Measurements from ENCODE around the gene C14orf132.

Gene C14orf132

DNA sequence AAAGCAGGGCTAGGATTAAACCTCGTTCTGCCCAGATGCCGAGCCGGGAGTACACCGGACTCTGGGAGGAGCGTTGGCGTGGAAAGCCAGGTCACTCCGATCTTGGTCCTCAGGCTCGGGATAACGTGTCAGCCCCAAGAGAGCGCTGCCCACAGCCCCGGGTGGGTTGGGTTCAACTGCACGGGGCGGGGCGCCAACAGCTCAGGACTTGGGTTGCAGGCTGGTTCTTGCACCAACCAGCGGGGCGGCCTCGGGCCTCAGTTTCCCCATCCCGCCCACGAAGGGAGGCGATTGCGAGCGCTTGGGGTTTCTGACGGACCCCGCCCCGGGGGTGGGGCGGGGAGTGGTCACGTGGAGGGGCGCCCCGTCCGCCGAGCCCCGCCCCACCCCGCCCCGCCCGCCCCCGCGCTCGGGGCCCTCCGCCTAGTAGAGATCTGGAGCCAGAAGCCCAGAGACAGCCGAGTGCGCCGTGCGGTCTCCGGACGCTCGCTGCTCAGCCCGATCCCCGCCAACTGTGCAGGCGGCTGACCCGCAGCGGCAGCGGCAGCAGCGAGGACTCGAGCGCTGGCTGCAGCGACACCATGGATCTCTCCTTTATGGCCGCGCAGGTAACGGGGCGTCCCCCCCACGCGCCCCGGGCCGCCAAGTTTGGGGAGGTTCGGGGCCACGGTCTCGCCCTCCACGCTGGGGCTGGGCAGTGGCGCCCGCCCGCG lies at the start of gene C14orf132:
Gene C14orf132 (plus strand): TSS at position 443 of the 713 bp plus-strand sequence. CDS start 139 bp downstream, at position 582.
- DNase-seq (ENCODE audit: low read depth), result peak; percentile 14
- TF ChIP-seq CTCF (IDR thresholded peaks at IDR 0.05; ENCODE audit: insufficient read depth, low read depth, low read length, missing control alignments), result no peak
- H3K4me3 ChIP-seq (ENCODE audit: low read length), result peak within 1 kb of the TSS; percentile 41

DNA sequence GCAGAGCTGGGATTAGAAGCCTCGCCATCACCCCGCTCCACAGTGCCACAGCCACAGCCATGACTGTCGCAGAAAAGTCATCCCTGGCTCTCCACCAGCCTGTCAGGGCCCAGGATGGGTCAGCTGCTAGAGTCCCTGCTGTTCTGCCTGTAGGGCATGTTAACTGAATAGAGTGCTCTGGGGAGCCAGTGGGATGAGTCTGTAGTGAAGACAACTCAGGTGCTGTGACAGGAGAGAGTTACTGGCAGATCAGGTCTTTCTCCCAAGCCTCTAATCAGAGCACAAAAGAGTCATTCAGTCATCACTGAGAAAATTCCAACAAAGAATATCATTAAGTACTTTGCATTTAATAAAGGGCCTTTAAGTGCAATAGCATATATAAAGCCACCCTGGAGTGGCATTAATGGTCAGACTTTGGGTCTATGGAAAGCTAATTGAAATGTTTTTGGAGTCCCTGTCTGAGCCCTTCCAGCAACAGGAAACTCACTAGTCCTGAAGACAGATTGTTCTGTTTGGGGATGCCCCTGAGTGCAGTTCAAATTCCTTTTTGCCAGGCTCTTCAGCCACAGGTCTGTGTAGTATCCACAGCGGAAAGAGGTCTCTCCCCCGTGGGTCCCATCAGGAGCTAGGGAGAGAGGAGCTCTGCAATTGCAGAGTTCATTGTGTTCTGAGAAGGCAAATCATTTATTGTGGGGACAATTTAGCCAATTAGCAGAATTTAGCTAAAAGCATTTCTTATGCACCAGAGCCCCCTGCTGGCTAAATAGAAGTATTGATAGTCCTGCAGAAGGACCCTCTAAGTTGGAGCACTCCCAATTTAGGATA lies 45.2 kb upstream of the C14orf132 start:
- no peak overlapping the region for H3K4me3 ChIP-seq (ENCODE audit: low read length)
- DNase-seq (ENCODE audit: low read depth), result peak; percentile 45
- TF ChIP-seq CTCF (IDR thresholded peaks at IDR 0.05; ENCODE audit: insufficient read depth, low read depth, low read length, missing control alignments), result peak; percentile 77

DNA sequence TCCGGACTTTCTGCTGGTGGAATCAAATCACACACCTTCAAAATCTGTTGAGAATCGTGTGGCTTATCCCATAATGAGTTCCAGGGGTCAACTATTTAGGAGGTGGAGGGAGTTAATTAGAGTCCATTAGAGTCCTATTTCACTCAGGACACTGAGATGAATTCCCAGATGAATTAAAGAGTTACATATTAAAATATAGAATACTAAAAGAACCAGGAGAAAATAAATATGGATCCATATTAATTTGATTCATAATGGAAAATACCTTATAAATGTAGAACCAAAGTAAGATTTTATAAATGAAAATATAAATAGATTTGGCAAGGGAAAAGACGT lies 44.6 kb upstream of the C14orf132 start:
- no peak for DNase-seq (ENCODE audit: low read depth)

GRCh38 chr14:95998656-95999055 lies 40.5 kb upstream of the C14orf132 start:
- TF ChIP-seq CTCF (IDR thresholded peaks at IDR 0.05; ENCODE audit: insufficient read depth, low read depth, low read length, missing control alignments), result peak; percentile 45
- DNase-seq (ENCODE audit: low read depth), result peak; percentile 35

More for the DNA sequence above, 44.6 kb upstream of the C14orf132 start:
- no peak for TF ChIP-seq CTCF (IDR thresholded peaks at IDR 0.05; ENCODE audit: insufficient read depth, low read depth, low read length, missing control alignments)
- no peak overlapping the region for H3K4me3 ChIP-seq (ENCODE audit: low read length)

DNA sequence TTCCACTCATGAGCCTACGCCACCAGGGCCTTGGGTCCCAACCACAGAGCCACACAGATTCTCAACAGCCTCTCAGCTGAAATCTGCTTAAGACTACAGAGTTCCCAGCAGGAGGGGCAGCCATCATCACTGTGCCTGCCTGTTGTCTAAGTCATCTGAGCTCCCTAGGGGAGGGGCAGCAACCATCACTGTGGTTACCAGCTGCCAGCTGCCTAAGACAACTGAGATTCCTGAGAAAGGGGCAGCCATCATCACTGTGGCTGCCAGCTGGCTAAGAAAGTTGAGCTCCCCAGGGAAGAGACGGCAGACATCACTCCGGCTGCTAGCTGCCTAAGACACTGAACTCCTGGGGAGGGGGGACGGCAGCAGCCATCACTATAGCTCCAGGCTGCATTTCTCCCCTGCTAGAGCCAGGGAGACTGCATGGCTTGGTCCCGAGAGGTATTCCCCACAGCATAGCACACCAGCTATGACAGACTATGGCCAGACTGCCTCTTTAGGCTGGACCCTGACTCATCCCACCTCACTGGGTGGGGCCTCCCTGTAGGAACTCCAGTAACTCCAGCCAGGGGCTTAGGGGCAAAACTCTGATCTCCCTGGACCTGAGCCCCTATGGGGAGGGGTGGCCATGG lies 37.2 kb upstream of the C14orf132 start:
- DNase-seq (ENCODE audit: low read depth), result no peak
- H3K4me3 ChIP-seq (ENCODE audit: low read length), result no peak overlapping the region
- no peak for TF ChIP-seq CTCF (IDR thresholded peaks at IDR 0.05; ENCODE audit: insufficient read depth, low read depth, low read length, missing control alignments)

More at GRCh38 chr14:95998656-95999055, 40.5 kb upstream of the C14orf132 start:
- no peak overlapping the region for H3K4me3 ChIP-seq (ENCODE audit: low read length)

DNA sequence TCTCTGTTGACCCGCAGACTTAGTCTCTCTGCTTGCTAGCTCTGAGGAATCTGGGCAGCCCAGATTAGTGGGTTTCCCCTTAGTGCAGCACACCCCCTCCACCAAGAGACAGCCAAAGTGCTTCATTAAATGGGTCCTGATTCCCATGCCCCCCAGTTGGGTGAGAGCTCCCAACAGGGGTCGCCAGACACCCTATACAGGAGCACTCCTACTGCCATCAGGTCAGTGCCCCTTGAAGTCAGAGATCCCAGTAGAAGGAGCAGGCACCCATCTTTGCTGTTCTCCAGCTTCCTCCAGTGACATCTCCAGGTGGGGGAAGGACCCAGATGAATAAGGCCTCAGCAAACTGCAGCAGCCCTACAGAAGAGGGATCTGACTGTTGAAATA lies 36.7 kb upstream of the C14orf132 start:
- TF ChIP-seq CTCF (IDR thresholded peaks at IDR 0.05; ENCODE audit: insufficient read depth, low read depth, low read length, missing control alignments), result no peak

More for the DNA sequence above, 36.7 kb upstream of the C14orf132 start:
- no peak overlapping the region for H3K4me3 ChIP-seq (ENCODE audit: low read length)
- no peak for DNase-seq (ENCODE audit: low read depth)
